Spleen (tissue), 11 donors: ENCODE data around the gene CD14. TPM values are rescaled to one million over a fixed set of nuclear protein-coding genes. Genes with fewer than 3 reads are reported as not detected.

Experiments
- DNase-seq: peaks from one replicate; pipeline ENCODE4 v3.0.0-alpha.2; 2020
- H3K27ac ChIP-seq, 8 donors: fragments of 200-600 bp; sonication (generic) in 7 of 8; 1 replicate in 4 of 8; 2 replicates in 4 of 8; pipeline versions ENCODE4 v1.5.0 to v1.8.0; 2016 to 2021; ENCODE audit warnings: inconsistent platforms in 4 of 8, mild to moderate bottlenecking in 4 of 8, moderate library complexity in 1 of 8
- H3K27me3 ChIP-seq, 7 donors: fragments of 200-600 bp; sonication (generic) in 6 of 7; replicated peaks in 1 of 7; 1 replicate in 4 of 7; 2 replicates in 3 of 7; pipeline versions ENCODE4 v1.5.0 to v1.8.0; 2016 to 2021; ENCODE audit warnings: inconsistent platforms in 3 of 7, mild to moderate bottlenecking in 1 of 7
- H3K36me3 ChIP-seq, 6 donors: fragments of 200-600 bp; sonication (generic) in 5 of 6; 1 replicate in 4 of 6; 2 replicates in 2 of 6; pipeline versions ENCODE4 v1.5.0 to v1.8.0; 2016 to 2021; ENCODE audit warnings: inconsistent platforms in 2 of 6
- H3K4me1 ChIP-seq, 6 donors: fragments of 200-600 bp; sonication (generic) in 5 of 6; 1 replicate in 3 of 6; 2 replicates in 3 of 6; pipeline versions ENCODE4 v1.5.0 to v1.8.0; 2016 to 2021; ENCODE audit warnings: inconsistent platforms in 3 of 6
- H3K4me3 ChIP-seq, 8 donors: fragments of 200-600 bp; sonication (generic) in 7 of 8; 1 replicate in 4 of 8; 2 replicates in 4 of 8; pipeline versions ENCODE4 v1.5.0 to v1.8.0; 2016 to 2021; ENCODE audit warnings: inconsistent platforms in 4 of 8, mild to moderate bottlenecking in 4 of 8, moderate library complexity in 2 of 8
- H3K9me3 ChIP-seq, 8 donors: fragments of 200-600 bp; sonication (generic) in 7 of 8; 1 replicate in 4 of 8; 2 replicates in 4 of 8; pipeline versions ENCODE4 v1.5.0 to v1.8.0; 2016 to 2021; ENCODE audit warnings: inconsistent platforms in 4 of 8
- CTCF ChIP-seq, 11 experiments: fragments of 200-600 bp in 7 of 11; fragments of 450-650 bp in 4 of 11; sonication (generic) in 4 of 11; IDR thresholded peaks in 8 of 11; conservative IDR thresholded peaks in 3 of 11; 1 replicate in 7 of 11; 2 replicates in 4 of 11; pipeline versions ENCODE4 v1.4.0 to v1.8.0; 2016 to 2021; ENCODE audit warnings: antibody characterized with exemption in 11 of 11, inconsistent platforms in 4 of 11, mild to moderate bottlenecking in 1 of 11
- POLR2A ChIP-seq, 3 donors: fragments of 450-650 bp; IDR thresholded peaks; one replicate each; pipeline ENCODE4 v1.5.1; 2017; ENCODE audit warnings: antibody characterized with exemption in 3 of 3, mild to moderate bottlenecking in 1 of 3
- POLR2AphosphoS5 ChIP-seq, 3 donors: sonication (generic); formaldehyde crosslinking; IDR thresholded peaks; one replicate each; pipeline ENCODE4 v1.5.1; 2017; ENCODE audit warnings: antibody characterized with exemption in 3 of 3
- WGBS, 5 donors: extraction: QIAGEN DNeasy Blood & Tissue Kit in 3 of 5; methylation state at CpG; one replicate each; pipeline versions ENCODE4 v1.1.5 to v1.1.7; 2013 to 2018; 5-methylcytosine and 5-hydroxymethylcytosine counted together
- intact Hi-C: fragments of 100-400 bp; cut with DNase I; formaldehyde crosslinking; loops from one replicate; pipeline ENCODE4 v1.15.0; 2023; ENCODE audit warnings: low total_unique reads
- microRNA-seq, 3 donors: library from miRNA; unstranded; fragments of <30 nt; microRNA quantifications; one replicate each; pipeline versions ENCODE4 to v1.1.0, GENCODE V29; 2019 to 2020
- polyA plus RNA-seq, 3 donors: library from polyadenylated mRNA; stranded (reverse); fragments of 200-250 nt; gene quantifications; one replicate each; pipeline ENCODE4 v1.2.1, GENCODE V29; 2013
- total RNA-seq, 7 donors: library from RNA; depleted of rRNA in 3 of 7; stranded (reverse); fragments of >200 nt in 3 of 7; fragmentation: NEBNext Ultra II Directional in 4 of 7; extraction: Animal tissue kit (Norgen Biotek cat#: 25700) in 4 of 7; gene quantifications; one replicate each; pipeline versions ENCODE4 v1.1.0 to v1.2.1, GENCODE V29; 2016 to 2021
- donor health status: healthy with polysubstance abuse.
- donor health status: DM: no; HTN: no; CAD: no; lungs with moderate emphysema.
- donor health status: DM: no; HTN: no; CAD: no.
- donor health status: Bipolar disorder and iron deficiency.
- donor health status: healthy.
- donor health status: DM: no; HTN: no; CAD: no.
- donor health status: DM: yes; HTN: yes; CAD: no.

The CD14 gene
- total and polyA plus RNA-seq, 10 donors = 40.2 to 209 (median 87.9) TPM

DNA sequence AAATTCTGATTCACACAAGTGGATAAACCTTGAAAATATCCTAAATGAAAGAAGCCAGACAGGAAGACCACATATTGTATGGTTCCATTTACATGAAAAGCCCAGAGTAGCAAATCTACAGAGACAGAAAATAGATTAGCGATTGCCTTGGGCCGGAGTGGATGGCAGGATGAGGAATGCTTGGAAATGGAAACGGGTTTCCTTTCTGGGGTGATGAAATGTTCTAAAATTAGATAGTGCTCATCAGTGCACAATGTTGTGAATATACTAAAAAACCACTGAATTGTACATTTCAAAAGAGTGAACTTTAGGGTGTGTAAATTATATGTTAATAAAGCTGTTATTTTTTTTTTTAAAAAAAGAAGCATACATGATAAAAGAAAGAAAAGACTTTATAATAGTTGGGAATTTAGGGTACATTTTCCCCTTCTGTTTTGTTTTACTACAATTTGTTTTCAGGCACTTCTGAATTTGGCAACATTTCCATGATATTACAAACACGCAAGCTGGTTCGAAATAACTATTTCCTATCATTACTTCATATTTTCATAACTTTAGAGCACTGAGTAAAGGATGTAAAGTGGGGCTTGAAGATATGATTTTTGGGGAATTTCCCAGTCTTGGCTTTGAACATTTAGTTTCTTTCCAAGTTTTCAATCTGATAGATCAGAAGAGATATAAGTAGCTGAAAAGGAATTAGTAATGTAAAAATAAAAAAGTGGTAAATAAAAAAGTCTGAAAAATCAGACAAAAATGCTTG lies 44.5 kb downstream of the CD14 start:
- no peak overlapping the region for H3K4me3 ChIP-seq
- WGBS, 5 donors = 28 to 62% (median 42%) methylated on average over 5 of the region's 5 CpGs
- peak overlapping the region; percentile 40 to 89 (median 73) for H3K27ac ChIP-seq
- intact Hi-C loops = loop anchor here (5.0 kb wide), 1 partner anchor 39 kb away; no protein-coding TSS in a partner anchor
- H3K4me1 ChIP-seq = peaks cover 7 to 54% (median 26%) of the 10 kb centered on the region in 6 donors
- TF ChIP-seq CTCF (IDR thresholded peaks at IDR 0.05 in 8 of 11, conservative IDR thresholded peaks at IDR 0.05 in 3 of 11) (no peak), POLR2AphosphoS5 (IDR thresholded peaks at IDR 0.05) (no peak), POLR2A (IDR thresholded peaks at IDR 0.05) (no peak)
- H3K36me3 ChIP-seq = no peaks in the 10 kb centered on the region
- H3K9me3 ChIP-seq = no peaks in the 10 kb centered on the region
- H3K27me3 ChIP-seq = no peaks in the 10 kb centered on the region
- no peak for DNase-seq

GRCh38 chr5:140587495-140587894 lies 45.5 kb downstream of the CD14 start:
- no peak for TF ChIP-seq POLR2A (IDR thresholded peaks at IDR 0.05)
- TF ChIP-seq CTCF (IDR thresholded peaks at IDR 0.05 in 8 of 11, conservative IDR thresholded peaks at IDR 0.05 in 3 of 11) = no peak
- TF ChIP-seq POLR2AphosphoS5 (IDR thresholded peaks at IDR 0.05) = no peak

More at GRCh38 chr5:140587495-140587894, 45.5 kb downstream of the CD14 start:
- Histone ChIP-seq H3K27me3 (no peaks in the 10 kb centered on the region), H3K4me3 (no peak overlapping the region), H3K4me1 (peaks cover 7 to 50% (median 26%) of the 10 kb centered on the region in 6 donors), H3K36me3 (no peaks in the 10 kb centered on the region), H3K9me3 (no peaks in the 10 kb centered on the region), H3K27ac (peak overlapping the region in 7 of 8 donors; percentile 49 to 89 (median 77))
- WGBS, 5 donors = 91 to 100% (median 97%) methylated on average over 1 of the region's 1 CpG
- intact Hi-C loops = loop anchor here (5.0 kb wide), 1 partner anchor 40 kb away; no protein-coding TSS in a partner anchor
- no peak for DNase-seq

Small RNA genes lying within 50 kb of the gene (microRNA-seq; reads per million reads assigned to microRNA genes)
- 1.4 to 3.5 (median 2.3) reads per million in 3 donors for gene MIR3655

Other genes with a start within 250 kb of the CD14 start
- gene ANKHD1, start 231.3 kb downstream of the CD14 start, total RNA-seq = 100 to 1,000 TPM; 154 to 235 (median 167) TPM
- 10 to 100 TPM; 30.5 to 52.3 (median 42.3) TPM for gene ANKHD1, start 231.3 kb downstream of the CD14 start, polyA plus RNA-seq
- 10 to 100 TPM; 11.5 to 24.5 (median 16.2) TPM for gene EIF4EBP3, start 85.5 kb downstream of the CD14 start, total RNA-seq
- gene EIF4EBP3, start 85.5 kb downstream of the CD14 start, polyA plus RNA-seq = 10 to 100 TPM; 60.9 to 75.6 (median 61.6) TPM
- gene SRA1, start 75.7 kb downstream of the CD14 start, total RNA-seq = 10 to 100 TPM; 22.9 to 33.5 (median 25.4) TPM
- 10 to 100 TPM; 32.6 to 42.1 (median 36.6) TPM for gene SRA1, start 75.7 kb downstream of the CD14 start, polyA plus RNA-seq
- gene APBB3, start 68.6 kb downstream of the CD14 start, total RNA-seq = 10 to 100 TPM; 31.9 to 57.8 (median 42.2) TPM
- 10 to 100 TPM; 26.0 to 43.4 (median 41.0) TPM for gene APBB3, start 68.6 kb downstream of the CD14 start, polyA plus RNA-seq
- gene SLC35A4, start 68.3 kb downstream of the CD14 start, total RNA-seq = 10 to 100 TPM; 44.1 to 64.0 (median 58.7) TPM
- gene SLC35A4, start 68.3 kb downstream of the CD14 start, polyA plus RNA-seq = 10 to 100 TPM; 23.3 to 40.8 (median 27.7) TPM
- 10 to 100 TPM; 18.3 to 55.2 (median 24.5) TPM for gene TMCO6, start 6.3 kb upstream of the CD14 start, total RNA-seq
- gene TMCO6, start 6.3 kb upstream of the CD14 start, polyA plus RNA-seq = 10 to 100 TPM; 12.0 to 21.0 (median 18.2) TPM
- gene NDUFA2, start 14.5 kb upstream of the CD14 start, total RNA-seq = 10 to 100 TPM; 35.1 to 61.4 (median 46.9) TPM
- gene NDUFA2, start 14.5 kb upstream of the CD14 start, polyA plus RNA-seq = 100 to 1,000 TPM; 211 to 237 (median 216) TPM
- gene IK, start 14.7 kb upstream of the CD14 start, total RNA-seq = 100 to 1,000 TPM in 2 of 7 donors, 10 to 100 TPM in 5; 77.2 to 139 (median 90.4) TPM
- gene IK, start 14.7 kb upstream of the CD14 start, polyA plus RNA-seq = 10 to 100 TPM; 61.1 to 68.0 (median 64.4) TPM
- gene WDR55, start 31.7 kb upstream of the CD14 start, total RNA-seq = 10 to 100 TPM; 23.0 to 30.8 (median 25.7) TPM
- 10 to 100 TPM; 14.2 to 25.6 (median 21.6) TPM for gene WDR55, start 31.7 kb upstream of the CD14 start, polyA plus RNA-seq
- gene DND1, start 40.4 kb upstream of the CD14 start, total RNA-seq = 1 to 10 TPM; 1.2 to 2.8 (median 1.8) TPM
- 1 to 10 TPM; 2.2 to 4.7 (median 3.8) TPM for gene DND1, start 40.4 kb upstream of the CD14 start, polyA plus RNA-seq
- 10 to 100 TPM; 41.9 to 53.9 (median 47.6) TPM for gene HARS1, start 58.2 kb upstream of the CD14 start, total RNA-seq
- gene HARS1, start 58.2 kb upstream of the CD14 start, polyA plus RNA-seq = 10 to 100 TPM; 38.4 to 46.3 (median 45.5) TPM
- gene HARS2, start 58.3 kb upstream of the CD14 start, total RNA-seq = 10 to 100 TPM; 30.2 to 40.8 (median 37.2) TPM
- 10 to 100 TPM; 16.5 to 26.1 (median 24.1) TPM for gene HARS2, start 58.3 kb upstream of the CD14 start, polyA plus RNA-seq
- gene ZMAT2, start 67.3 kb upstream of the CD14 start, total RNA-seq = 10 to 100 TPM; 34.4 to 52.3 (median 43.1) TPM
- 10 to 100 TPM; 44.1 to 80.3 (median 57.8) TPM for gene ZMAT2, start 67.3 kb upstream of the CD14 start, polyA plus RNA-seq
- not detected for gene PCDHA1, start 153.0 kb upstream of the CD14 start, total RNA-seq
- gene PCDHA1, start 153.0 kb upstream of the CD14 start, polyA plus RNA-seq = under 1 TPM in 1 of 3 donors, not detected in 2; 0.05 TPM
- gene PCDHA2, start 161.7 kb upstream of the CD14 start, total RNA-seq = under 1 TPM in 1 of 7 donors, not detected in 6; 0.09 TPM
- gene PCDHA2, start 161.7 kb upstream of the CD14 start, polyA plus RNA-seq = under 1 TPM in 1 of 3 donors, not detected in 2; 0.03 TPM
- gene PCDHA3, start 167.9 kb upstream of the CD14 start, total RNA-seq = 1 to 10 TPM in 1 of 7 donors, under 1 TPM in 5, not detected in 1; 0.07 to 2.3 (median 0.61) TPM
- under 1 TPM in 2 of 3 donors, not detected in 1; 0.03 to 0.08 TPM for gene PCDHA3, start 167.9 kb upstream of the CD14 start, polyA plus RNA-seq
- 1 to 10 TPM in 1 of 7 donors, under 1 TPM in 6; 0.13 to 1.2 (median 0.51) TPM for gene PCDHA4, start 173.9 kb upstream of the CD14 start, total RNA-seq
- gene PCDHA4, start 173.9 kb upstream of the CD14 start, polyA plus RNA-seq = under 1 TPM in 1 of 3 donors, not detected in 2; 0.23 TPM
- under 1 TPM in 6 of 7 donors, not detected in 1; 0.09 to 0.46 (median 0.13) TPM for gene PCDHA5, start 188.4 kb upstream of the CD14 start, total RNA-seq
- under 1 TPM in 1 of 3 donors, not detected in 2; 0.03 TPM for gene PCDHA5, start 188.4 kb upstream of the CD14 start, polyA plus RNA-seq
- under 1 TPM in 5 of 7 donors, not detected in 2; 0.14 to 0.85 (median 0.34) TPM for gene PCDHA6, start 194.8 kb upstream of the CD14 start, total RNA-seq
- gene PCDHA6, start 194.8 kb upstream of the CD14 start, polyA plus RNA-seq = under 1 TPM; 0.02 to 0.06 (median 0.04) TPM
- under 1 TPM in 5 of 7 donors, not detected in 2; 0.14 to 0.72 (median 0.43) TPM for gene PCDHA7, start 201.1 kb upstream of the CD14 start, total RNA-seq
- gene PCDHA7, start 201.1 kb upstream of the CD14 start, polyA plus RNA-seq = under 1 TPM; 0.03 to 0.41 (median 0.11) TPM
- under 1 TPM in 5 of 7 donors, not detected in 2; 0.11 to 0.52 (median 0.25) TPM for gene PCDHA8, start 208.0 kb upstream of the CD14 start, total RNA-seq
- not detected for gene PCDHA8, start 208.0 kb upstream of the CD14 start, polyA plus RNA-seq
- under 1 TPM in 5 of 7 donors, not detected in 2; 0.13 to 0.98 (median 0.17) TPM for gene PCDHA9, start 215.2 kb upstream of the CD14 start, total RNA-seq
- gene PCDHA9, start 215.2 kb upstream of the CD14 start, polyA plus RNA-seq = not detected
- 1 to 10 TPM in 3 of 7 donors, under 1 TPM in 4; 0.34 to 1.4 (median 0.60) TPM for gene PCDHA10, start 222.7 kb upstream of the CD14 start, total RNA-seq
- gene PCDHA10, start 222.7 kb upstream of the CD14 start, polyA plus RNA-seq = under 1 TPM in 2 of 3 donors, not detected in 1; 0.02 to 0.03 TPM
- gene PCDHA11, start 235.8 kb upstream of the CD14 start, total RNA-seq = under 1 TPM in 6 of 7 donors, not detected in 1; 0.11 to 0.79 (median 0.31) TPM
- not detected for gene PCDHA11, start 235.8 kb upstream of the CD14 start, polyA plus RNA-seq
- gene PCDHA12, start 242.1 kb upstream of the CD14 start, total RNA-seq = under 1 TPM in 4 of 7 donors, not detected in 3; 0.17 to 0.79 (median 0.32) TPM
- under 1 TPM in 1 of 3 donors, not detected in 2; 0.06 TPM for gene PCDHA12, start 242.1 kb upstream of the CD14 start, polyA plus RNA-seq
- gene PCDHA13, start 248.9 kb upstream of the CD14 start, total RNA-seq = under 1 TPM in 5 of 7 donors, not detected in 2; 0.22 to 0.79 (median 0.46) TPM
- gene PCDHA13, start 248.9 kb upstream of the CD14 start, polyA plus RNA-seq = under 1 TPM in 2 of 3 donors, not detected in 1; 0.20 to 0.21 TPM